Colonic mucosa (tissue), 4 donors: Measurements from ENCODE around the gene UNC13B. TPM values are rescaled to one million over a fixed set of nuclear protein-coding genes. Genes with fewer than 3 reads are reported as not detected.

ENCODE experiments used
- DNase-seq: peaks from one replicate; pipeline ENCODE4 v3.0.0-alpha.2; 2020
- H3K27ac ChIP-seq: fragments of 200-600 bp; one replicate; pipeline ENCODE4 v1.8.0; 2021
- H3K27me3 ChIP-seq: fragments of 200-600 bp; one replicate; pipeline ENCODE4 v1.8.0; 2021
- H3K36me3 ChIP-seq: fragments of 200-600 bp; one replicate; pipeline ENCODE4 v1.8.0; 2021
- H3K4me1 ChIP-seq: fragments of 200-600 bp; one replicate; pipeline ENCODE4 v1.8.0; 2021; ENCODE audit warnings: mild to moderate bottlenecking
- H3K4me3 ChIP-seq: fragments of 200-600 bp; one replicate; pipeline ENCODE4 v1.8.0; 2021
- H3K9ac ChIP-seq, 2 donors: one replicate each; pipeline ENCODE4 v1.7.0; 2013; ENCODE audit warnings: control low read depth in 2 of 2, low read depth in 2 of 2, low read length in 2 of 2
- H3K9me3 ChIP-seq: fragments of 200-600 bp; one replicate; pipeline ENCODE4 v1.8.0; 2021
- intact Hi-C: fragments of 100-400 bp; cut with DNase I; formaldehyde crosslinking; loops from one replicate; pipeline ENCODE4 v1.14.1; 2022
- total RNA-seq, 2 donors: library from RNA; stranded (reverse); fragmentation: NEBNext Ultra II Directional in 1 of 2; extraction: Animal tissue kit (Norgen Biotek cat#: 25700) in 1 of 2; gene quantifications; one replicate each; pipeline ENCODE4 v1.2.1, GENCODE V29; 2021
- TF ChIP-seq, protein P1 (sequence below): fragments of 200-600 bp; IDR thresholded peaks from one replicate; pipeline ENCODE4 v1.8.0; 2022; ENCODE audit warnings: antibody characterized with exemption, mild to moderate bottlenecking
- donor health status: healthy.
- donor health status: DM: no; HTN: no; CAD: no.
- donor health status: DM: no; HTN: no; CAD: no.

Gene UNC13B
- total RNA-seq, 2 donors from 2014 or later: 43.6 to 56.1 TPM

DNA sequence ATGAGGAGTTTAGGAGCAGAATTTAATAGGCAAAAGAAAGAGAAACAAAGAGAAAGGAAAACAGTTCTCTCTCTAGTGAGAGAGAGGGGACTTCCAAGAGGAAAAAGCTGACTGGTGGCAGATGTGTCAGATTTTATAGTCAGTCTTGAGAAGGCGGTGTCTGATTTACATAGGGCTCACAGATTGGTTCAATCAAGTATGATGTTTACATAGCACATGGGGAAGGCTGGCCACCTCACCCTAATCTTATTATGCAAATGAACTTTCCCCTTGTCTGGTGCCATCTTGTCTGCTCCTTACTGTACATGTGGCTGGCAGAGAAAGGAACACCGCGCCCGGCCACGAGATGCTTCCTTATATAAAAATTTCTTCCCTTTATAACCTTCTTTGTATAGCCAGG, 24.7 kb downstream of the UNC13B start:
- H3K4me1 ChIP-seq: no peaks in the 10 kb centered on the region
- no peak overlapping the region for H3K9ac ChIP-seq
- H3K27ac ChIP-seq: peak overlapping the region; percentile 39
- no peak overlapping the region for H3K4me3 ChIP-seq
- intact Hi-C loops: no loop called here
- no peaks in the 10 kb centered on the region for H3K27me3 ChIP-seq
- H3K9me3 ChIP-seq: no peaks in the 10 kb centered on the region
- peak; percentile 37 for DNase-seq
- H3K36me3 ChIP-seq: no peaks in the 10 kb centered on the region
- TF ChIP-seq, protein P1, sequence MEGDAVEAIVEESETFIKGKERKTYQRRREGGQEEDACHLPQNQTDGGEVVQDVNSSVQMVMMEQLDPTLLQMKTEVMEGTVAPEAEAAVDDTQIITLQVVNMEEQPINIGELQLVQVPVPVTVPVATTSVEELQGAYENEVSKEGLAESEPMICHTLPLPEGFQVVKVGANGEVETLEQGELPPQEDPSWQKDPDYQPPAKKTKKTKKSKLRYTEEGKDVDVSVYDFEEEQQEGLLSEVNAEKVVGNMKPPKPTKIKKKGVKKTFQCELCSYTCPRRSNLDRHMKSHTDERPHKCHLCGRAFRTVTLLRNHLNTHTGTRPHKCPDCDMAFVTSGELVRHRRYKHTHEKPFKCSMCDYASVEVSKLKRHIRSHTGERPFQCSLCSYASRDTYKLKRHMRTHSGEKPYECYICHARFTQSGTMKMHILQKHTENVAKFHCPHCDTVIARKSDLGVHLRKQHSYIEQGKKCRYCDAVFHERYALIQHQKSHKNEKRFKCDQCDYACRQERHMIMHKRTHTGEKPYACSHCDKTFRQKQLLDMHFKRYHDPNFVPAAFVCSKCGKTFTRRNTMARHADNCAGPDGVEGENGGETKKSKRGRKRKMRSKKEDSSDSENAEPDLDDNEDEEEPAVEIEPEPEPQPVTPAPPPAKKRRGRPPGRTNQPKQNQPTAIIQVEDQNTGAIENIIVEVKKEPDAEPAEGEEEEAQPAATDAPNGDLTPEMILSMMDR: no peak

GRCh38 chr9:35190203-35190602, 28.4 kb downstream of the UNC13B start:
- Histone ChIP-seq H3K9me3 (no peaks in the 10 kb centered on the region), H3K9ac (no peak overlapping the region), H3K4me3 (no peak overlapping the region), H3K27me3 (no peaks in the 10 kb centered on the region), H3K36me3 (no peaks in the 10 kb centered on the region), H3K4me1 (no peaks in the 10 kb centered on the region), H3K27ac (no peak overlapping the region)
- TF ChIP-seq, protein P1: no peak
- no peak for DNase-seq
- intact Hi-C loops: no loop called here

DNA sequence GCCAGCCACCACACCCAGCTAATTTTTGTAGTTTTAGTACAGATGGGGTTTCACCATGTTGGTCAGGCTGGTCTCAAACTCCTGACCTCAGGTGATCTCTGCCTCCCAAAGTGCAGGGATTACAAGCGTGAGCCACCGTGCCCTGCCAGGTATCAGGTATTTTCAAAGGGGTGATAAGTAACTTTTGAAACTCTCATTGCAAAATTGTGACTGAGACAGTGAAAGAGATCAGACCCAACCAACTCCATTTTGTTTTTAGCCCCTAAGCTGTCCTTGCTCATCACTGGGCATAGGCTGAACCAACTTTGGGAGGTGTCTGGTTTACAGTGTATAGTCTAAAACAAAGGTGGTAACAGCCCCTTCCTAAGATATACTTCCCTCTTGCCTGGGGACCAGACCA, 29.3 kb downstream of the UNC13B start:
- no peak overlapping the region for H3K4me3 ChIP-seq
- H3K27ac ChIP-seq: no peak overlapping the region
- intact Hi-C loops: no loop called here
- no peaks in the 10 kb centered on the region for H3K27me3 ChIP-seq
- DNase-seq: no peak
- no peaks in the 10 kb centered on the region for H3K9me3 ChIP-seq
- TF ChIP-seq, protein P1: no peak
- no peak overlapping the region for H3K9ac ChIP-seq
- no peaks in the 10 kb centered on the region for H3K36me3 ChIP-seq
- no peaks in the 10 kb centered on the region for H3K4me1 ChIP-seq

- no peaks in the 10 kb centered on the region for H3K9me3 ChIP-seq
- no peaks in the 10 kb centered on the region for H3K36me3 ChIP-seq
- intact Hi-C loops: no loop called here
- TF ChIP-seq, protein P1: no peak
- H3K4me3 ChIP-seq: no peak overlapping the region
- H3K27me3 ChIP-seq: no peaks in the 10 kb centered on the region
- H3K27ac ChIP-seq: no peak overlapping the region
- no peaks in the 10 kb centered on the region for H3K4me1 ChIP-seq
- no peak for DNase-seq
- no peak overlapping the region for H3K9ac ChIP-seq
These were observed 32.0 kb downstream of the UNC13B start for GRCh38 chr9:35193762-35194161.

GRCh38 chr9:35195683-35196082, 33.9 kb downstream of the UNC13B start:
- Histone ChIP-seq H3K4me3 (no peak overlapping the region), H3K27ac (no peak overlapping the region), H3K9ac (no peak overlapping the region), H3K4me1 (no peaks in the 10 kb centered on the region), H3K9me3 (no peaks in the 10 kb centered on the region), H3K36me3 (no peaks in the 10 kb centered on the region), H3K27me3 (no peaks in the 10 kb centered on the region)
- intact Hi-C loops: no loop called here
- TF ChIP-seq, protein P1: no peak
- no peak for DNase-seq

GRCh38 chr9:35198191-35198590, 36.4 kb downstream of the UNC13B start:
- Histone ChIP-seq H3K4me3 (no peak overlapping the region), H3K9me3 (no peaks in the 10 kb centered on the region), H3K4me1 (no peaks in the 10 kb centered on the region), H3K9ac (no peak overlapping the region), H3K27ac (no peak overlapping the region), H3K27me3 (no peaks in the 10 kb centered on the region), H3K36me3 (no peaks in the 10 kb centered on the region)
- TF ChIP-seq, protein P1: no peak
- no peak for DNase-seq
- intact Hi-C loops: no loop called here
